Aorta (tissue), 5 donors: Measurements from ENCODE around the gene ASAP2. TPM values are rescaled to one million over a fixed set of nuclear protein-coding genes. Genes with fewer than 3 reads are reported as not detected.
A peak's percentile ranks its signal among the peaks of the same experiment; 100 is the strongest.

Experiments
- ATAC-seq: fragments of 200-7000 bp; cut with Tn5 transposase; one replicate; pipeline ENCODE4 v1.9.1; 2022; ENCODE audit warnings: moderate library complexity; ENCODE audit not compliant: low FRiP score
- DNase-seq, 2 donors: peaks; one replicate each; pipeline ENCODE4 v3.0.0-alpha.2; 2020
- H3K27ac ChIP-seq, 2 donors: one replicate each; pipeline ENCODE4 v1.5.1; 2013; ENCODE audit warnings: low read length in 2 of 2, mild to moderate bottlenecking in 2 of 2, moderate library complexity in 2 of 2, control low read depth in 1 of 2, inconsistent platforms in 1 of 2, low read depth in 1 of 2
- H3K27me3 ChIP-seq, 2 donors: one replicate each; pipeline ENCODE4 v1.6.1; 2013; ENCODE audit warnings: control low read depth in 1 of 2, low read length in 1 of 2, mild to moderate bottlenecking in 1 of 2, moderate library complexity in 1 of 2; ENCODE audit not compliant: insufficient read depth in 2 of 2, control insufficient read depth in 1 of 2
- H3K36me3 ChIP-seq, 2 donors: one replicate each; pipeline ENCODE4 v1.6.1; 2013; ENCODE audit warnings: control low read depth in 1 of 2, low read length in 1 of 2, mild to moderate bottlenecking in 1 of 2; ENCODE audit not compliant: insufficient read depth in 2 of 2, control insufficient read depth in 1 of 2
- H3K4me1 ChIP-seq, 2 donors: one replicate each; pipeline ENCODE4 v1.6.1; 2013; ENCODE audit warnings: low read length in 2 of 2, control low read depth in 1 of 2, mild to moderate bottlenecking in 1 of 2, moderate library complexity in 1 of 2; ENCODE audit not compliant: insufficient read depth in 2 of 2, control insufficient read depth in 1 of 2
- H3K4me3 ChIP-seq, 2 donors: one replicate each; pipeline ENCODE4 v1.5.1; 2013; ENCODE audit warnings: low read length in 2 of 2, control low read depth in 1 of 2, mild to moderate bottlenecking in 1 of 2
- H3K9me3 ChIP-seq: one replicate; pipeline ENCODE4 v1.6.1; 2013; ENCODE audit warnings: mild to moderate bottlenecking, low read length; ENCODE audit not compliant: control insufficient read depth
- WGBS, 2 donors: extraction: QIAGEN DNeasy Blood & Tissue Kit; methylation state at CpG; one replicate each; pipeline ENCODE4 v1.1.7; 2013; 5-methylcytosine and 5-hydroxymethylcytosine counted together
- intact Hi-C, 2 donors: fragments of 100-400 bp; cut with DNase I; formaldehyde crosslinking; loops; one replicate each; pipeline versions ENCODE4 v1.14.2 to v1.15.0; 2022
- polyA plus RNA-seq, 2 donors: library from polyadenylated mRNA; stranded (reverse); fragments of 200-250 nt; gene quantifications; one replicate each; pipeline ENCODE4 v1.2.3, GENCODE V29; 2013
- total RNA-seq, 2 donors: library from RNA; stranded (reverse); fragmentation: NEBNext Ultra II Directional; extraction: Animal tissue kit (Norgen Biotek cat#: 25700); gene quantifications; one replicate each; pipeline ENCODE4 v1.2.1, GENCODE V29; 2021
- donor health status: healthy with polysubstance abuse.
- donor health status: Bipolar disorder and iron deficiency.
- donor health status: DM: no; HTN: no; CAD: no.
- donor health status: DM: no; HTN: no; CAD: no.
- donor health status: DM: yes; HTN: yes; CAD: no.

ASAP2 gene
- total and polyA plus RNA-seq, 4 donors, result 16.7 to 72.4 (median 48.8) TPM

DNA sequence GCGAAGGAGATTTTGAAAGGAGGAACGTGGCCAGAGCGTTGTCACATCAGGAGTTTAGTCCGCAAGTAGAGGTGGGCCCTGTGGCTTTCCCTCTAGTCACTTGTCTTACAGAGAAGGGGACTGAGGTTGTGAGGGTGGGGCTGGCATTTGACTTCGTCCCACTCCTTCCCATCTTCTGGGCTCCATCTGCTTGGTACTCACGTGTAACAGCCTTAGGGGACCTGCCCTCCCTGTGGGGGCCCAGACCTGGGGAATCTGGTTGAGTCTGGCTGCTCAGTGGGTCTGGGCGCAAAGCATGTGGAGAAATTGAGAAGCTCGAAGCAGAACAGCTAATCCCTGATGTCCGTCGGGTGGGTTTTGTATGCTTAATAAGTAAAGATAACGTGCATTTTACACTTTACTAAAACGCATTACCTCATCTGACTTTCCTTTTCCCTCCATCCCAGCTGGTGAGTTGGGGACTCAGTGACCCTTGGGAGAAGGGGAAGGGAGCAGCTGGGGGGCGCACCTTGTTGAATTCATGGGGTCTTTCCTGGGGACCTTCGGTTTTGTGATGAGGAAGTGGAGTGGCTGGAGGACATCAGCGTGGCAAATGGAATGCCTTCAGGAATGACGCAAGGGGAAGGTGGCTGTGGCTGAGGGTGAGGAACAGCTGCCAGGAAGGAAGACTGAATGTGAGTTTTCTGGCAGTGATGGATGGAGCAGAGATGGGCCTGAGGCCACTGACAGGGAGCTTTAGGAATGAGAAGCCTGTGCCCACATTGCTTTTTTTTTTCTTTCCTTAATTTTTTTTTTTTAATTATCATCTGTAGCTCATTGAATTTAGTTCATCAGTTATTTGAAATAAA is 44.8 kb downstream of the ASAP2 start:
- Histone ChIP-seq H3K27me3 (no peaks in the 10 kb centered on the region), H3K4me1 (peaks cover 0 to 8% of the 10 kb centered on the region in 2 donors), H3K9me3 (no peaks in the 10 kb centered on the region), H3K4me3 (no peak overlapping the region), H3K36me3 (no peaks in the 10 kb centered on the region), H3K27ac (peak overlapping the region; percentile 16 to 64)
- ATAC-seq (no peak), DNase-seq (peak in 1 of 2 donors; percentile 54)
- 43 to 45% methylated on average over 16 of the region's 16 CpGs for WGBS, 2 donors
- intact Hi-C loops, result loop anchor here in 1 of 2 donors (5.0 kb wide), 1 partner anchor 44 kb away; the partner anchor contains the start of gene ASAP2

- Histone ChIP-seq H3K27me3 (no peaks in the 10 kb centered on the region), H3K4me1 (peaks cover 0 to 9% of the 10 kb centered on the region in 2 donors), H3K4me3 (no peak overlapping the region), H3K27ac (peak overlapping the region; percentile 23 to 76), H3K9me3 (no peaks in the 10 kb centered on the region), H3K36me3 (no peaks in the 10 kb centered on the region)
- intact Hi-C loops, result loop anchor here in 1 of 2 donors (5.0 kb wide), 1 partner anchor 45 kb away; the partner anchor contains the start of gene ASAP2
- 47 to 58% methylated on average over 5 of the region's 5 CpGs for WGBS, 2 donors
- DNase-seq (no peak), ATAC-seq (no peak)
These were observed 45.4 kb downstream of the ASAP2 start for GRCh38 chr2:9252002-9252357.

DNA sequence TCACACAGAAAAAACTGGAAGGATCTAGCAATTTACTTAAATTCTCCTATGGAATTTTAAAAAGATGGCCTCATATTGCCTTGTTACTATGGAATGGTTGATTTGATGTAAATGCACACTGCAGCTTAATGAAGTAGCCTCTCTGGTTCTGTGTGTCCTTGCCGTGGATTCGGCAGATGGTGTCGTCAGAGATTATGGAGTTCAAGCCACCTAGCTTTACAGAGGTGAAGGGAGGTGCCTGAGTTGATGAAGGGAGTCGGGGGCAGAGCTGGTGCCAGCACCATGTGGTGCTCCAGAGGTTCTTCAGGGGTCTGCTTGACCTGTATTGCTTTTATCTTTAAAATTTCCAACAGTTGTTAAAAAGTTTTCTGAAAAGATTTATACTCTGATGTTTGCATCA is 48.8 kb downstream of the ASAP2 start:
- DNase-seq (no peak), ATAC-seq (no peak)
- Histone ChIP-seq H3K9me3 (no peaks in the 10 kb centered on the region), H3K27me3 (no peaks in the 10 kb centered on the region), H3K36me3 (no peaks in the 10 kb centered on the region), H3K27ac (no peak overlapping the region), H3K4me3 (no peak overlapping the region), H3K4me1 (peaks cover 0 to 4% of the 10 kb centered on the region in 2 donors)
- intact Hi-C loops, result no loop called here
- WGBS, 2 donors, result 88 to 93% methylated on average over 4 of the region's 4 CpGs

- 76 to 82% methylated on average over 4 of the region's 4 CpGs for WGBS, 2 donors
- Histone ChIP-seq H3K36me3 (no peaks in the 10 kb centered on the region), H3K4me3 (no peak overlapping the region), H3K4me1 (peaks cover 0 to 8% of the 10 kb centered on the region in 2 donors), H3K27ac (no peak overlapping the region), H3K27me3 (no peaks in the 10 kb centered on the region), H3K9me3 (no peaks in the 10 kb centered on the region)
- DNase-seq, result no peak
- intact Hi-C loops, result no loop called here
- no peak for ATAC-seq
These were observed 49.5 kb downstream of the ASAP2 start for GRCh38 chr2:9256147-9256546.

- 18 to 19% methylated on average over 2 of the region's 2 CpGs for WGBS, 2 donors
- intact Hi-C loops, result no loop called here
- ATAC-seq (no peak), DNase-seq (no peak)
- Histone ChIP-seq H3K27me3 (no peaks in the 10 kb centered on the region), H3K36me3 (no peaks in the 10 kb centered on the region), H3K9me3 (no peaks in the 10 kb centered on the region), H3K27ac (peak overlapping the region in 1 of 2 donors; percentile 8), H3K4me1 (peaks cover 0 to 8% of the 10 kb centered on the region in 2 donors), H3K4me3 (no peak overlapping the region)
These were observed 50.0 kb downstream of the ASAP2 start for GRCh38 chr2:9256570-9257043.

DNA sequence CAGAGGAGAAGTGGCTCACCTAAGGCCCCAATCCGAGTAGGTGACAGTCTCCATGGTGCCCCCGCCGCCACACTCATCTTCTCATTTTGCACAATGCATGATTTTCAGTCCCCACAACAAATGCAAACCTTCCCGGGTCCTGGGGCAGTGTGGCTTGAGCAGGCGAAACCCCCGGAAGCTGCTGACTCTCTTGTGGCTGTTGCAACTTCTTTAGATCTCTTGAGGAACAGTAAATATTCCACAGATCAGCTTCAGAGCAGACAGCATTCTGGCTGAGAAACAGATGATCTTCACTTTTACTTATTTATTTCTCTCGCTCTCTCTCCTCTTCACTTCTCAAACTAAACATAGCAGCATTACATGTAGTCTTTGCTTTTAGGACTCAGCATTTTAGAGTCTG is 51.9 kb downstream of the ASAP2 start:
- Histone ChIP-seq H3K36me3 (no peaks in the 10 kb centered on the region), H3K27ac (peak overlapping the region in 1 of 2 donors; percentile 76), H3K4me1 (peaks cover 0 to 5% of the 10 kb centered on the region in 2 donors), H3K9me3 (no peaks in the 10 kb centered on the region), H3K4me3 (no peak overlapping the region), H3K27me3 (no peaks in the 10 kb centered on the region)
- intact Hi-C loops, result no loop called here
- peak in 1 of 2 donors; percentile 33 for DNase-seq
- ATAC-seq, result no peak
- WGBS, 2 donors, result 72 to 73% methylated on average over 7 of the region's 7 CpGs

DNA sequence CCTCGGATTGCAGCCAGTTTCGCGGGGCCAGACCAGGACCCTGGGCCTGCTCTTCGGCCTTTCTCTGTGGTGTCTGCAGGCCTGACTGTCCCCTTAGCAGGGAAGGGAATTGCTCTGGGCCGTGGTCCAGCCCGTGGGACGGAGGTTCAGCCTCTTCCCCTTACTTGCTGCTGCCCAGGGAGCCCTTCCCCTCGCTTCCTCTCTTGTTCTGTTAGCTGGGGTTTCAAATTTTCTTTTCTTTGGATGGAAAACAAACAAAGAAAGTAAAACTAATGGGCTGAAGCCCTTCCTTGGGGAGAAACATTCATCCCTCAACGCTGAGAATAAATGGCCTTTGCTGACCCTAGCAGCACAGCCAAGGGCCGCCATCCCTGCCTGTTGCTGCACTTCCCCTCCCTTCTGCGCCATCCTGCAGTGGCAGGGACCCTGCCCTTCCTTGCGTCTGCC is 52.4 kb downstream of the ASAP2 start:
- ATAC-seq (peak; percentile 70), DNase-seq (peak; percentile 84 to 85)
- Histone ChIP-seq H3K4me1 (peaks cover 0 to 5% of the 10 kb centered on the region in 2 donors), H3K9me3 (no peaks in the 10 kb centered on the region), H3K27me3 (no peaks in the 10 kb centered on the region), H3K27ac (peak overlapping the region; percentile 9 to 76), H3K4me3 (no peak overlapping the region), H3K36me3 (no peaks in the 10 kb centered on the region)
- WGBS, 2 donors, result 15% methylated on average over 12 of the region's 12 CpGs
- intact Hi-C loops, result no loop called here

DNA sequence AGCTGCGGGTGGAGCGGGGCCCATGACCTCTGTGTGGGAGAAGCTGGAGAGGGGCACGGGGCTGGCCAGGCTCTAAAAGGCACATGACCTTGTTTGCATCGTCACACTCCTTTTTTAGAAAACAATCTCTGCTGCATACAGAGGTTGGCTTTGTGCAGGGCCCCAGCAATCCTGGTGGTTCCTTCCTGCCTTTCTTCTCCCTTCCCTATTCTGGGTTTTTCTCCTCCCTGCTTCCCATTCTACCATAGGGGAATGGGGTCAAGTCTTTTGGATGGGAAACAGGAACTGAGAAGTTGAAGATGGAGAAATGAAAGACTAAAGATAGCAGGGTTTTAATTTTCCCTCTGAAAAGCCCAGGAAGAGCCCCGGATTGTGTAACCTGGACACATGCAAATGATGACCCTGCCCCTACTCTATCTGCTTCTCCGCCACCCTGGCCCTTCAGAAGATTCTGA is 53.9 kb downstream of the ASAP2 start:
- ATAC-seq, result peak; percentile 15
- WGBS, 2 donors, result 66 to 72% methylated on average over 6 of the region's 6 CpGs
- peaks cover 0 to 5% of the 10 kb centered on the region in 2 donors for H3K4me1 ChIP-seq

More for the DNA sequence above, 53.9 kb downstream of the ASAP2 start:
- Histone ChIP-seq H3K27me3 (no peaks in the 10 kb centered on the region), H3K27ac (peak overlapping the region; percentile 53 to 95), H3K9me3 (no peaks in the 10 kb centered on the region), H3K36me3 (no peaks in the 10 kb centered on the region), H3K4me3 (no peak overlapping the region)
- intact Hi-C loops, result no loop called here
- no peak for DNase-seq
